Fibroblast of lung (primary cell): ENCODE data around the gene PTER. TPM values are rescaled to one million over a fixed set of nuclear protein-coding genes. Genes with fewer than 3 reads are reported as not detected.

ENCODE experiments used
- DNase-seq, 2 donors: peaks; one replicate each; pipeline versions ENCODE4 v3.0.0 to v3.0.0-alpha.2; 2010; ENCODE audit warnings: low read depth in 2 of 2
- H2AFZ ChIP-seq: 2 replicates; pipeline ENCODE4 v1.5.1; 2012; ENCODE audit warnings: low read length, control low read depth, inconsistent platforms
- H3K27ac ChIP-seq: 2 replicates; pipeline ENCODE4 v1.5.1; 2011; ENCODE audit warnings: low read length, control low read depth; ENCODE audit not compliant: insufficient read depth
- H3K27me3 ChIP-seq: 2 replicates; pipeline ENCODE4 v1.5.1; 2011; ENCODE audit warnings: mild to moderate bottlenecking, low read length; ENCODE audit not compliant: control insufficient read depth, insufficient read depth
- H3K36me3 ChIP-seq: 2 replicates; pipeline ENCODE4 v1.5.1; 2011; ENCODE audit warnings: low read length; ENCODE audit not compliant: control insufficient read depth, insufficient read depth
- H3K4me1 ChIP-seq: 2 replicates; pipeline ENCODE4 v1.5.1; 2011; ENCODE audit warnings: low read length; ENCODE audit not compliant: control insufficient read depth, insufficient read depth; ENCODE audit errors: extremely low read depth
- H3K4me2 ChIP-seq: 2 replicates; pipeline ENCODE4 v1.5.1; 2011; ENCODE audit warnings: low read length, control low read depth; ENCODE audit not compliant: insufficient read depth; ENCODE audit errors: extremely low read depth
- H3K4me3 ChIP-seq, 4 experiments: fragments of 200-600 bp in 1 of 4; sonication (generic) in 1 of 4; replicated peaks in 1 of 4; 2 replicates each; pipeline ENCODE4 v1.5.1; 2011 to 2016; ENCODE audit warnings: low read length in 4 of 4, low read depth in 3 of 4, mild to moderate bottlenecking in 3 of 4, control low read depth in 2 of 4, inconsistent platforms in 1 of 4, mixed read lengths in 1 of 4; ENCODE audit not compliant: insufficient read depth in 1 of 4; ENCODE audit errors: control extremely low read depth in 1 of 4
- H3K79me2 ChIP-seq: 2 replicates; pipeline ENCODE4 v1.5.1; 2012; ENCODE audit warnings: mild to moderate bottlenecking, low read length, inconsistent platforms; ENCODE audit not compliant: control insufficient read depth, insufficient read depth
- H3K9ac ChIP-seq: 2 replicates; pipeline ENCODE4 v1.5.1; 2011; ENCODE audit warnings: mild to moderate bottlenecking, low read length, control low read depth; ENCODE audit not compliant: insufficient read depth
- H3K9me3 ChIP-seq: 2 replicates; pipeline ENCODE4 v1.5.1; 2012; ENCODE audit warnings: low read depth, low read length; ENCODE audit not compliant: control insufficient read depth, insufficient read depth
- H4K20me1 ChIP-seq: 2 replicates; pipeline ENCODE4 v1.5.1; 2011; ENCODE audit warnings: low read length; ENCODE audit not compliant: control insufficient read depth, insufficient read depth; ENCODE audit errors: extremely low read depth
- CTCF ChIP-seq, 2 donors: IDR thresholded peaks in 1 of 2; conservative IDR thresholded peaks in 1 of 2; 1 replicate in 1 of 2; 2 replicates in 1 of 2; pipeline ENCODE4 v1.5.1; 2011 to 2012; ENCODE audit warnings: low read length in 2 of 2, control low read depth in 1 of 2, inconsistent platforms in 1 of 2, low read depth in 1 of 2, mild to moderate bottlenecking in 1 of 2
- EZH2 ChIP-seq: IDR thresholded peaks from 2 replicates; pipeline ENCODE4 v1.5.1; 2012; ENCODE audit warnings: low read length, control low read depth, mild to moderate bottlenecking; ENCODE audit errors: missing control alignments
- polyA plus RNA-seq, 2 donors: library from polyadenylated mRNA; depleted of rRNA in 1 of 2; stranded (reverse) in 1 of 2; unstranded in 1 of 2; fragments of >200 nt; gene quantifications; 2 replicates each; pipeline ENCODE4 v1.2.1, GENCODE V29; 2011 to 2012; ENCODE audit warnings: missing spikeins in 1 of 2
- total RNA-seq: library from RNA; depleted of rRNA; stranded (reverse); fragments of >200 nt; gene quantifications from 2 replicates; pipeline ENCODE4 v1.2.1, GENCODE V29; 2014

PTER gene
- total and polyA plus RNA-seq, 2 donors (not counting 1 experiment from before 2014, with no cell fraction given), result 8.8 to 10.4 TPM

- Histone ChIP-seq H3K9ac (no peak overlapping the region), H4K20me1 (no peaks in the 10 kb centered on the region), H3K27ac (no peak overlapping the region), H3K4me3 (no peak overlapping the region), H3K4me2 (no peak overlapping the region), H3K79me2 (no peaks in the 10 kb centered on the region), H3K27me3 (no peaks in the 10 kb centered on the region), H3K36me3 (no peaks in the 10 kb centered on the region), H3K9me3 (no peaks in the 10 kb centered on the region), H3K4me1 (no peaks in the 10 kb centered on the region), H2AFZ (no peak overlapping the region)
- no peak for DNase-seq
- TF ChIP-seq EZH2 (no peak), CTCF (conservative IDR thresholded peaks at IDR 0.05 in 1 of 2, IDR thresholded peaks at IDR 0.05 in 1 of 2; ENCODE audit: low read depth in 1 of 2, low read length in 2 of 2) (no peak)
These were observed 22.7 kb downstream of the PTER start for GRCh38 chr10:16459423-16459939.

GRCh38 chr10:16466001-16466400, 29.2 kb downstream of the PTER start:
- no peak for DNase-seq
- Histone ChIP-seq H3K4me1 (no peaks in the 10 kb centered on the region), H2AFZ (no peak overlapping the region), H3K36me3 (no peaks in the 10 kb centered on the region), H3K4me2 (no peak overlapping the region), H3K9me3 (no peaks in the 10 kb centered on the region), H3K27ac (no peak overlapping the region), H3K79me2 (no peaks in the 10 kb centered on the region), H3K9ac (no peak overlapping the region), H3K27me3 (no peaks in the 10 kb centered on the region), H3K4me3 (no peak overlapping the region), H4K20me1 (no peaks in the 10 kb centered on the region)
- no peak for TF ChIP-seq EZH2
- no peak for TF ChIP-seq CTCF (conservative IDR thresholded peaks at IDR 0.05 in 1 of 2, IDR thresholded peaks at IDR 0.05 in 1 of 2; ENCODE audit: low read depth in 1 of 2, low read length in 2 of 2)

- Histone ChIP-seq H4K20me1 (no peaks in the 10 kb centered on the region), H3K4me3 (no peak overlapping the region), H2AFZ (no peak overlapping the region), H3K79me2 (no peaks in the 10 kb centered on the region), H3K27me3 (no peaks in the 10 kb centered on the region), H3K36me3 (no peaks in the 10 kb centered on the region), H3K4me1 (no peaks in the 10 kb centered on the region), H3K27ac (no peak overlapping the region), H3K9ac (no peak overlapping the region), H3K9me3 (no peaks in the 10 kb centered on the region), H3K4me2 (no peak overlapping the region)
- DNase-seq, result no peak
- TF ChIP-seq EZH2 (no peak), CTCF (conservative IDR thresholded peaks at IDR 0.05 in 1 of 2, IDR thresholded peaks at IDR 0.05 in 1 of 2; ENCODE audit: low read depth in 1 of 2, low read length in 2 of 2) (no peak)
These were observed 33.9 kb downstream of the PTER start for GRCh38 chr10:16470747-16471146.
